Dedifferentiated amniotic fluid mesenchymal stem cell (primary cell): ENCODE results near the gene RELT.
"Not testable (repeated sequence)": the region's sequence is repeated elsewhere in the genome, so short reads cannot be mapped to it uniquely, and the experiment has no call there.

Experiments
- DNase-seq: peaks from one replicate; pipeline ENCODE4 v3.0.0-alpha.2; 2016; ENCODE audit errors: extremely low spot score

Gene RELT

DNA sequence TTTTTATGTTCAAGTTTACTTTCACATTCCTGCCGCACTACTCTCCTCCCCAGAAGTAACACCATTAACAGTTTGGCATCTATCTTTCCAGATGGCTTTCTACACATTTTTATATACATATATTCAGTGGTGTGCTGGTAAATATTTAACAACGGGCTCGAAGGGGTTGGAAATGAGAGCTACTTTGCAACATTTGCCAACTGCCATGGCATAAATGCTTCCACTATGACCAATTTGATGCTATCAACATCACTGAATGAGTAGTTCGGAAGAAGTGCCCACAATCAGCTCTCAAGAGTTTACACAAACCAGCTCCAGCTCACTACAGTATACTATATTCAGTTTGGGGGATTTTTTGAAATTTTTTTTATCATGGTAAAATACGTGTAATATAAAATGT lies 55.2 kb downstream of the RELT start:
- DNase-seq, result no peak

DNA sequence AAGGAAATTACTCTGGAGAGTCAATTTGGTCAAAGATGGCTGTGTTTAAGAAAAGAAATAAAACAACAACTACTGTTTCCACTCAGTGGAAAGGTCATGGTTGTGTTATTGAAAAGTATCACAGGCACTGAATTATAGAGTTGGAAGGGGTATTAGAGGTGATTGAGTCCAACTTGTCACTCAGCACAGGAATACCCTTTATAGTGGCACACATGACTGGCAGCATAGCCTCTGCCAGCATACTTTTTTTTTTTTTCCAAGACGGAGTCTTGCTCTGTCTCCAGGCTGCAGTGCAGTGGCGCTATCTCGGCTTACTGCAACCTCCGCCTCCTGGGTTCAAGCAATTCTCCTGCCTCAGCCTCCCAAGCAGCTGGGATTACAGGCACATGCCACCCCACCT lies 60.7 kb downstream of the RELT start:
- not testable (repeated sequence) for DNase-seq

DNA sequence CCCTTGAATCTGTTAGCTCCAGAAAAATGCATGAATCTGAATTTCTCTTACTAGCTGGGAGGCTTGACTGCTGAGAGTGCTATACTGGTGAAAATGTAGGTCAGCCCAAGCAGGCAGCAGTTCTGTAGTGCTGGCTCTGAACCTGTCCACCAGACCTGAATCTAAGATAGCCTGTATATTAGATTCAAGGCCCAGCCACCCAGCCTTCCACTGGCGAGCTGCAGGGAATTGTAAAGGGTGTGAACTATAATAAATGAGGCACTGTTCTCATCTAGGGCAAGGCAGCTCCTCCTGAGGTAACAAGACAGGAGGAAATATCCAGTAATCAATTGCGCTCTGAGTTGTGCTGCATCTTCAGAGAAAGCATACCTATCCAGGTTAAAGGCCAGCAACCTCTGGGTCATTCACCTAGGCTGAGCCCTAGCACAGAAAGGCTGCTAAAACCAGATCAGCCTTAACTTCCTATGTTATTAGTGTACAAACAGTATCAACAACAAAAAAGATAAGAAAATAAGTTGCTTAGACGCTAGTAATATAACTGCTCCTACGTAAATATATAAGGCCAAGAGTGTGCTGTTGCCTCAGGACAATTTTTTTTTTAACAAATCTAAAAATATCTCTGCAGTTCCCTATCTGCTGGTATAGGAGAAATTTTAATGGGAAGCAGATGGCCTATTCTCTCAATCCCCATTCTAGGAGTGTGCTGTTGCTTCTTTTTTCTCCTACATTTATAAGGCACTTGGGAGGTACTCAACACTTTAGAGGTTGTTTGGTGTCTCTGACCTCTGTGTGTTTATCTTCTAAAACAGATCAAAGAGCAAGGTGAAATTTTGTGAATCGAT lies 63.0 kb downstream of the RELT start:
- DNase-seq, result peak; percentile 46

DNA sequence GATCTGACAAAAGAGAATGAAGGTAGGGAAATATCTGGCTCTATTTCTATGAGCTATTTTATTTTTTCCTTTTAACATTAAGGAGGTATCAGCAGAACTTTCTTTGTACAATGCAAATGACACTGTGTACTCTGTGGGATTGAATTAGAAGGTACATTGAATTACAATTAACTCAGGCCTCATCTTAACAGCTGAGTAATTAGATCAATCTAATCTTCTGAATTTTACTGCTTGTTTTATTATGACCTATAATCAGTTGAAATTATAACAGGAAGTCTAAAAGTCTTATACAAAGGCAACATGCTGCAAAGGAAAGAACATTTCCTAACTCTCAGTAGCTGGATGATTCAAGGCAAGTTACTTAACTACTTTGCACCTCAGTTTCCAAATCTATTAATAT lies 69.8 kb downstream of the RELT start:
- DNase-seq, result no peak

DNA sequence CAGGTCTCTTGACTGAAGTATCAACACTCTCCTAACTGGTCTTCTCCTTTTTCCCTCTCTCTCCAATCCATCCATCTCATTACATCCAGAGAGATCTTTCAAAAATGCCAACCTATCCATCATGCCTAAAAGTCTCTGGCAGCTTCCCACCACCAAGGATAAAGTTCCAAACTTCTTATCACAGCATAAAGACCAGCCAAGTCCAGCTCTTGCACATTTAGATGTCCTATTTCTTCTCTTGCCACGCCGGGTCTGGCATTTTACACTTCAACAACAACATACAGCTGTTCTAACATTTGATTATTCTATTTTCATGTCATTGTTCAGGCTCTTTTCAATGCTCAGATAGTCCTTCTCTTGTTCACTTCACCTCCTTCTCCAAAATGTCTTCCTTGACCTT lies 70.6 kb downstream of the RELT start:
- no peak for DNase-seq
